ENCODE results near the gene ALOXE3.
"Not testable (repeated sequence)": the region's sequence is repeated elsewhere in the genome, so short reads cannot be mapped to it uniquely, and the experiment has no call there.

Gene ALOXE3

GRCh38 chr17:8122924-8123694, 4.8 kb upstream of the ALOXE3 start:
- in situ Hi-C loops (cut with MboI; ENCODE audit: low sequenced_read_pairs) = no loop called here

GRCh38 chr17:8122422-8122923, 4.2 kb upstream of the ALOXE3 start:
- in situ Hi-C loops (cut with MboI; ENCODE audit: low sequenced_read_pairs) = no loop called here

- in situ Hi-C loops (cut with MboI; ENCODE audit: low sequenced_read_pairs) = no loop called here
These were observed 3.5 kb upstream of the ALOXE3 start for GRCh38 chr17:8121681-8122421.

- in situ Hi-C loops (cut with MboI; ENCODE audit: low sequenced_read_pairs) = no loop called here
These were observed 3.0 kb upstream of the ALOXE3 start for GRCh38 chr17:8121407-8121680.

DNA sequence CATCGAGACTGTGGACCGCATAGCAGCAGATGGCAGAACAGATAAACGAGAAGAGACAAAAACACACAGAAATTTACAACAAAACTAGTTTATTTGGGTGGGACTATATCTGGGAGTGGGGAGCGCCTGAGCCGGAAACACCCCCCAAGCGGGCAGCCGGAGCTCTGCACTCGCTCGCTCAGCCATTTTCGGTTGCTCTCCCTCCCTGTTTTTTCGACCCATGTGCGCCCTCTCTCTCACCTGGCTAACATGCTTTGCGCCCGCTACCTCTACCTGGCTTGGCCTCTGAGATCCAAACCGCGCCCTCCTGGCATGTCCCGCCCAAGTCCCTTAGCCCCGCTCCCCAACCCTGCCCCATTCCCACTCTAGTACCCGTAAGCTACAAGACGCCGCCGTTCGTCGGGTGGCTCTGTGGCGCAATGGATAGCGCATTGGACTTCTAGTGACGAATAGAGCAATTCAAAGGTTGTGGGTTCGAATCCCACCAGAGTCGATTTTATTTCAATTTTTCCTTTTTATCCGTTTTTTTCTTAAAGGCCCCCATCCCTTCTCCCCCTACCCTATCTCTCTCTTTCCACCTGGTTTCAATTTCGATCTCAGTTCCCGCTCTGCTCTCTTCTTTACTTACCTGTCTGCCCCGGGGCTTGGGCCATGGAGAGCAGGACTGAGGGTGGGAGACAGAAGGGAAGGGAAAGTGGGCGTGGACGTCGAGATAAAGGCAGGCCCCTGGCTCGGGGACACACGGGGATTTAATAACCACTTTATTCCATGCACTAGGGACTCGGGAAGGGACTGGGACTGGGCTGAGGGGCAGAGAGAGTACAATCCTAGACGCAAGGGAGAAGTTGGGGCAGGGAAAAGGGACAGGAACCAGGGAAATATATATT, 2.4 kb upstream of the ALOXE3 start:
- in situ Hi-C loops (cut with MboI; ENCODE audit: low sequenced_read_pairs) = no loop called here

GRCh38 chr17:8119581-8120519, 1.5 kb upstream of the ALOXE3 start:
- in situ Hi-C loops (cut with MboI; ENCODE audit: low sequenced_read_pairs) = no loop called here

- in situ Hi-C loops (cut with MboI; ENCODE audit: low sequenced_read_pairs) = no loop called here
These were observed 661 bp upstream of the ALOXE3 start for GRCh38 chr17:8118769-8119580.

GRCh38 chr17:8117367-8117979, 841 bp downstream of the ALOXE3 start:
- in situ Hi-C loops (cut with MboI; ENCODE audit: low sequenced_read_pairs) = no loop called here

GRCh38 chr17:8116776-8117175, 1.5 kb downstream of the ALOXE3 start:
- in situ Hi-C loops (cut with MboI; ENCODE audit: low sequenced_read_pairs) = no loop called here

- in situ Hi-C loops (cut with MboI; ENCODE audit: low sequenced_read_pairs) = no loop called here
These were observed 7.4 kb downstream of the ALOXE3 start for GRCh38 chr17:8110907-8111306.

DNA sequence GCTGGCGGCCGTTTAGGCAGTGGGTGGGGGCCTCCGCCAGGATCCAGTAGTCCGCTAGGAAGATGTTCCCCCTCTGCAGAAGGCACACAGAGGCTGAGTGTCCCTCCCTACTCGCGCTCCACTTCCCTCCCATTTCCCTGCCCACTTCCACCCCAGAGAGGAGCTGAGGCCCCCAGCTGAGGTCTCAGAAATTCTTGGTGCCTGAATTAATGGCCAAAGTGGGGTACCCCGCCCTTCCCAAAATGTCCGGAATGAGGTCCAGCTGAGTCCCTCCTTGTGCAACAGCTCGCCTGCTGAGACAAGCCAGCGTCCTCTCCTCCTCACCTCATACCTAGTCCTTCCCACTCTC, 7.9 kb downstream of the ALOXE3 start:
- in situ Hi-C loops (cut with MboI; ENCODE audit: low sequenced_read_pairs) = no loop called here

DNA sequence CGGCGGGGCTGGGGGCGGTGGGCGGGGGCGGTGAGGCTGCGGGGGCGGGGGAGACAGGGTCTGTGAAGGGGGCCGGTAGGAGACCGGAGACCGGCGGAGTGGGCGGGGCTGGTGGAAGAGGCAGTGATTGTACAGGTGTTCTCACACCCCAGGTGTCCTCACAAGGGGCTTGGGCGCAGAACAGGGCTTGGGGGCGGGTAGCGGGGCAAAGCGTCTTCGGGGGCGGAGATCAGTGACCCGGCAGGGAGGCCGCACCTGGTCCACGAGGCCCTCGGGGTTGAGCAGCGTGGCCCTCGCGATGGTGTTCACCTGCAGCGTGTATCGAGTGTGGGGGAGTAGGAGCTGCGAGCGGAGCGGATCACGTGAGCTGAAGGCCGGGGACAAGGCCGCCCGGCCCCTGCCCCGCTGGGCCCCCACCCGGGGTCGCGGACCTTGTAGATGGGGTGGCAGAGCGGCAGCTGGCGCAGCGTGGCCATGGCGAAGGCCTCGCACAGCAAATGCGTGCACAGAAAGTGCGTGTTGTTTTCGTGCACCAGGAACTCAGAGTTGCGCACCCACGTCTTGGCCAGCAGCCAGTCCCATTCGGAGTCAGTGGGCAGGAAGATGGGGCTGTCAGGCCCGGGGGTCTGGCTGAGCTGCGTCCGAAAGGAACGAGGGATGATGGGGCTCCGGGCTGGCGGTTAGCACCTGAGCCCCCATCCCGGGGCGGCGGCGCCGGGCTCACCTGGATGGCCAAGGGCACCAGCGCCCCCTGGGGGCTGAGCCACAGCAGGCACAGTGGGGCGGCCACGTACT, 8.5 kb downstream of the ALOXE3 start:
- in situ Hi-C loops (cut with MboI; ENCODE audit: low sequenced_read_pairs) = no loop called here

GRCh38 chr17:8108972-8109660, 9.2 kb downstream of the ALOXE3 start:
- in situ Hi-C loops (cut with MboI; ENCODE audit: low sequenced_read_pairs) = no loop called here

- in situ Hi-C loops (cut with MboI; ENCODE audit: low sequenced_read_pairs) = not testable (repeated sequence)
These were observed 11.3 kb downstream of the ALOXE3 start for GRCh38 chr17:8106980-8107379.

DNA sequence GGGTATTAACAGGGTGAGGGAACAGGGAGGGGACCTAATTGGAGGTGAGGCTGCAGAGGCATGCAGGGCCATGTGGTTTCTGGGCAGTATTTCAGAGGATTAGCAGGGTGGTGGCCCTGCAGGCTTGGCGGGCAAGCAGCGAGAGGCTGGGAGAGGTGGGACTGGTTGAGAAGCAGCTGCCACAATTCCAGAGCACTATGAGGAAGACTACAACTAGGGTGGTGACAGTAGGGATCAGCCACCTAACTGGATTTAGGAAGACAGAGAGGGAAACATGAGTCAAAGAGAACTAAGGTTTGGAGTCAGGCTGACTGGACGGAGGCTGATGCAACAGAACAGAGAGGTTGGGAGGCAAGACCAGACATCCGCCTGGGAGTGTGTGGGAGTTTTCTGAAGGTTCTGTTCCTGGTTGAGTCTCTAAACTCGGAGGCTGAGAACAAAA, 12.3 kb downstream of the ALOXE3 start:
- in situ Hi-C loops (cut with MboI; ENCODE audit: low sequenced_read_pairs) = no loop called here

DNA sequence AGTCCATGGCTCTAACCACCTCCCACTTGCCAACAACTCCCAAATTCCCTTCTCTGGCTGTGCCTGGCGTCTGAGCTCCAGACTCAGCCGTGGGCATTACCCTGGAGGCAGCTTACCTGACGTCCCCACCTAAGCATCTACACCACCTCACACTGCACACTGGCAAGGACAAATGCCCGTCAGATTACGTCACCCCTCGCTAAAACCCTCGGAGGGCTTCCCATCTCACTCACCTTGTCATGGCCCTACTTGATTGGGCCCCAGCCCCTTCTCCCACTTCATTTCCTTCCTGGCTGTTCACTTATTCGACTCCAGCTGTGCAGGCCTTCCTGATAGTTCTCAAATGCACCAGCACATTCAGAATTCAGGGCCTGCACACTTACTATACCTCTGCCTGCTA, 13.4 kb downstream of the ALOXE3 start:
- in situ Hi-C loops (cut with MboI; ENCODE audit: low sequenced_read_pairs) = no loop called here

DNA sequence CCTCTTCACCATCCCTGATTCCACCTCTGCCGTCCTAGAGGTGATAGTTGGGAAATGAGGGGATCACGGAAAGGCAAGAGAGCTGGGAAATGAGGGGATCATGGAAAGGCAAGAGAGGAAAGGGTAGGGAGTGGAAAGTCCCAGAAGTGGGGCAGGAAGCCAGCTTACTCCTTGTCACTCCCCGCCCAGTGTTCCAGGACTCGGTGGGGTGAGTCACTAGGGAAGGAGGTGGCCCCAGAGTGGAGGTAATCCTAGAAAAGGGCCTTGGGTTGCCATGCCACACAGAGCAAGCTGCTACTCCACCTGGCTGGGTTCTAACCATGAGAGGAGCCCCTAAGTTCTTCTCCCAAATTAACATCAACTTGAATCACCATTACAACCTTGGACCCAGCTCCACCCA, 14.8 kb downstream of the ALOXE3 start:
- in situ Hi-C loops (cut with MboI; ENCODE audit: low sequenced_read_pairs) = no loop called here

- in situ Hi-C loops (cut with MboI; ENCODE audit: low sequenced_read_pairs) = no loop called here
These were observed 16.6 kb downstream of the ALOXE3 start for GRCh38 chr17:8101721-8102120.

Data from HL-60/S4 treated with phorbol 12-myristate 13-acetate at 8.2 ng/mL for 4 days and 3 days (cell line).